Activated CD4-positive, alpha-beta T cell treated with anti-CD3 and anti-CD28 coated beads for 1 hour (primary cell): ENCODE results near the gene FBXL19.

Experiments
- DNase-seq: peaks from one replicate; pipeline ENCODE4 v3.0.0-alpha.2; 2020

FBXL19 gene

DNA sequence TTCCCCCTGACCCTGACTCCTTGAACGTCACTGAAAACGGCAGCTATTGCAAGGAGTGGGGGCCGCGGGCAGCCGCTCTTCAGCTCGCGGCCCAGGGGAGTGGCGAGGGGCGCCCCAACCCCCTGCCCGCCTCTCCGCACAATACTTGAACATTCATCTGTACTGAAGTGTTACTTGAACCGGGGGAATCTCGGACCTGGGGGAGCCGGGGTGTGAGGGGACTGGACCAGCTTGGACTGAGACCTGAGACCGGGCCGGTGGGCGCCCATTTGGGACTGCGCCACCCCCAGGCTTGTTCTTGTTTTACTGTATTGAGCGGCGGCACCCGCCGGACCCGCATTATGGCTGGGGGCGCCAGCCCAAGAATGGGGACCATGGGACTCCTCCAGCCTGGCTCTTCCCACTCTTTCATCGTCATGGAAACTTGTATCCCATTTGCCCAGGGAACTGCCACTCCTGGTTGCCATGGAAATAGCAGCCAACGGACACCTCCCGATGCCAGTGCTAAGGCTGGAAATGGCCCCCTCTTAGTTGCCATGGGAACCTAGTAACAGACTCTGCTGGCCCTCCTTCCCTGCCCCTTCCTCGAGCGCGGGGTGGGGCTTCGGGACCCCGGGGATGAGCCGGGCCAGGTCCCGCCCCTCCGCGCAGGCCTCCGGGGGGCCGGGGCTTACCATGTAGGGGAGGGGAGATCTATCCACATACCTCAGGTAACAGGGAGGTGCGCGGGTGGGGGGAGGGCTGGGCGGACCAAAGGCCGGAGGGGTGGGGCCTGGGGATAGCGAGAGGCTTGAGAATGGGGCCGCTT, 24.7 kb downstream of the FBXL19 start:
- no peak for DNase-seq

DNA sequence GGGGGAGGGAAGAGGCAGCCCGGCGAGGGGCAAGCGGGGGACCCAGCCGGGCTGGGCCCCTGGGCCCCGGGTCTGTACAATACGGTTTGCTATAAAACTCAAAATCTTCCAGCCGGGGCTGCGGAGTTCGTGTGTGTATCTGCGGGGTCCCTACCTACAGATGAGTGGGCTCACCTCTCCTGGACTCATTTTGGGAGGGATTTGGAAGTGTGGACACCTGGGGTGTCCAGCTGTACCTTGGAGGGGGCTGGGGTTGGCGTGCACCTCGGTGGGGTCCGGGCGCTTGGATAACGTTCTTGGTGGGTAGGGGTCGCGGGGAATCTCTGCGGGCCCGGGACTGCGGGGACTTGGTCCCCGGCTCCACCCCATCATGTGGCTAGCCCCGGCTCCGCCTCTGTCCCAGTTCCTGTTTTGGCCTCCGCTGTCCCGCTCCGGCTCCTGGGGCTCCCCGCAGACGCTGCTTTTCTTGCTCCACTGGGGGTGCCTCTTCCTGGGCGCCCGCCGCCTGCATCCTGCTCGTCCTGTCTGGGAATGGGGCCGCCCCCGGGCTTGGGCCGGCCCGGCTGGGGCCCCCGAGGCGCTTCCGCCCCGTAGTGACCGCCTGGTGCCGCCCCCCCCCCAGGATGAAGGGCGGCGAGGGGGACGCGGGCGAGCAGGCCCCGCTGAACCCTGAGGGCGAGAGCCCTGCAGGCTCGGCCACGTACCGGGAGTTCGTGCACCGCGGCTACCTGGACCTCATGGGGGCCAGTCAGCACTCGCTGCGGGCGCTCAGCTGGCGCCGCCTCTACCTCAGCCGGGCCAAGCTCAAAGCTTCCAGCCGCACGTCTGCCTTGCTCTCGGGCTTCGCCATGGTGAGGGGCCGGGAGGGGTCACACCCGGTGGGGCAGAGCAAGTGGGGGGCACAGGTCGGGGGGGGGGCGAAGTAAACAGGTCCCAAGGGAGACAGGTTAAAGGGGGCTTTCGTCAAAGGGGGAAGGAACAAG, 25.6 kb downstream of the FBXL19 start, which contains the start of gene ORAI3:
ORAI3 (plus strand) TSS at position 402 of the 983 bp plus-strand sequence; CDS start at position 624, 222 bp downstream.
- no peak for DNase-seq

DNA sequence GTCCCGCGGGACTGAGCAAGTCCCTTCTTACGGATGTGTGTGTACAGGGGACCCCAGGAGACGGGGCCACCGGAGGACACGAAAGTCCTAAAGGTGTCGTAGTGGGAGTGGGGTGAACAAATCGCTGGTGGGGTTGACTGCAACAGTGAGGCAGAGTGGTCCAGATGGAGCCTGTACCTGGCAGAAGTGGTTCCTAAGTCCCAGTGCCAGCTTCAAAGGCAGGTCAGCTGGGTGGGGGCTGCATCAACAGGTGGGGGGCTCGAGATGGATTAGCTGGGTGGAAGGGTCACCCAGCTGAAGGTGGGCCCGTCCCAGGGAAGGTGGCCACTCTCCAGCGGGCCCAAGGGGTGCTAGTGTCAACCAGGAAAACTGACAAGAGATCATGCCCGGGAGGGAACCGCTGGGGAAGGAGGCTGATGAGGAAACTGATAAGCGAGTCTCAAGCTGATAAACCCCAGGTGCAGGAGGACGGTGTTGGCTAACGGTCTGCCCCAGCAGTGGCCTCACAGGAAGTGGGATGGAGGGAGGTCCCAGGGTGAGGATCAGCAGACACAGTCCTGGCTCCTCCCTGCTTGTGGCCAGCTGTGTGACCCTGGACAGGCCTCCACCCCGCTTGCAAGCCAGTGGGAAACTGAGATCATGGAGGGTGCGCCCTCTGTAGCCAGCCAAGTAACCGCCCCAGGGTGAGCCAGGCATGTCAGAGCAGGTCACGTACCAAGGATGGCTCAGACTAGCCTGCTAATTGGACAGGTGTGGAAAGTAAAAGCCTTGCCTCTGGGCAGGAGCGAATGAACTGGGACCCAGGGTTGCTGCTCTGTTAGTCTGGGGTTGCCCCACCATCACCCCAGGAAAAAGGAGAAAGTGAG, 26.5 kb downstream of the FBXL19 start:
- no peak for DNase-seq

DNA sequence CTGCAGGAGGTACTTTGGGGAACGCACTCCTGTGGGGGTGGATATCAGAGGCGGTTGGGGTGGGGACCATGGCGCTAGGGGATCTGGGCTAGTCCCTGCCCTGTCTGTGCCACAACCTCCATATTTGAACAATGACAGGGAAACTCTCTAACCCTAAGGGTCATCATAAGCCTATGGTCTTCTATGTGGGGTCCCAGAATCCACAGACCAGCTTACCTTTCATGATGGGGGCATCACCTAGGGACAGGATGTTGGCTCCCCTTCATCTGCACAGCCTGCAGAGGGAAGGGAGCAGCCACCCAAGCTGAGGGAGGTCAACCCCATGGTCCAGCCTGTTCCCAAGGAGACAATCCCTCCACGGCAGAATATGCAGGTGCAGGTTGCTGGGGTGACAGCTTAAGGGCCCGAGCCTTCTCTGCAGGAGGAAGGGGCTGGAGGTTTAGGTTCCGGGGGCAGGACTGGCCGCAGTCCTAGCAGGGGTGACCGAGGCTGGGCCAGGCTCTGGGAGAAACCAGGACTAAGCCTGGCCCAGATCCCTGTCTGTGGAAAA, 27.2 kb downstream of the FBXL19 start:
- DNase-seq = no peak

DNA sequence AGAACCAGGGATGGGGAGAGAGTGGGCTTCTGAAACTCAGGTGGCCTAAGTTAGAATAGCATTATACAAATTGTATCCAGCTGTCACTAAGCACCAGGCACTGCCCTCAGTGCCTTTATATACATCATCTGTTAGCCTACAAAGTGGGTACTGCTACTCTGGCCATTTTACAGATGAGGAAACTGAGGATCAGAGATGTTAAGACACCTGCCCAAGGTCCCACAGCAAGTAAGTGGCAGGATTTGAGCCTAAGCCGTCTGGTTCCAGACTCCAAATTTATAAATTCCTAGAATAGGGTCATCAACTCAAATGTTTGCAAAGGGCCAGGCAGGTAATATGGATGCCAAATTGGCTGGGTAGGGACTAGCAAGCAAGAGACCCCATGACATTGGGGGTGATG, 27.8 kb downstream of the FBXL19 start:
- no peak for DNase-seq

DNA sequence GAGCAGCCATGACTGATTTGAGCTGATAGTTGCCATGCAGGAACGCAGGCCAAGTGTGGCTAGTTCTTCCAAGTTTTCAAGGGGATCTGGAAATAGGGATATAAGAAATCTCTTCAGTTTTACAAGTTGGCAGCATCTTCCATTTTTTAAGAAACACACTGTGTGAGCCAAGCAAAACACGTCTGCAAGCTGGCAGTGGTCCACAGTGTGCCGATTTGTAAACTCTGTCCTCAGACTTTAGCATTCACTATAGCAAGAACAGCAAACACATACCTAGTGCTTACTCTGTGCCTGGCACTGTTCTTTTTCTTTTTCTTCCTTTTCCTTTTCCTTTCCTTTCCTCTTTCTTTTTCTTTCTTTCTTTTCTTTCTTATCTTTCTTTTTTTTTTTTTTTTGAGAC, 28.4 kb downstream of the FBXL19 start:
- no peak for DNase-seq

DNA sequence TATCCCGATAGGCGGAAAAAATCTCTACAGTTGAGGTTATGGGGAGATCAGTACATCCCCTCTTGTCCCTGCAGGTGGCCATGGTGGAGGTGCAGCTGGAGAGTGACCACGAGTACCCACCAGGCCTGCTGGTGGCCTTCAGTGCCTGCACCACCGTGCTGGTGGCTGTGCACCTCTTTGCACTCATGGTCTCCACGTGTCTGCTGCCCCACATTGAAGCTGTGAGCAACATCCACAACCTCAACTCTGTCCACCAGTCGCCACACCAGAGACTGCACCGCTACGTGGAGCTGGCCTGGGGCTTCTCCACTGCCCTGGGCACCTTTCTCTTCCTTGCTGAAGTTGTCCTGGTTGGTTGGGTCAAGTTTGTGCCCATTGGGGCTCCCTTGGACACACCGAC, 29.7 kb downstream of the FBXL19 start:
- DNase-seq = no peak

DNA sequence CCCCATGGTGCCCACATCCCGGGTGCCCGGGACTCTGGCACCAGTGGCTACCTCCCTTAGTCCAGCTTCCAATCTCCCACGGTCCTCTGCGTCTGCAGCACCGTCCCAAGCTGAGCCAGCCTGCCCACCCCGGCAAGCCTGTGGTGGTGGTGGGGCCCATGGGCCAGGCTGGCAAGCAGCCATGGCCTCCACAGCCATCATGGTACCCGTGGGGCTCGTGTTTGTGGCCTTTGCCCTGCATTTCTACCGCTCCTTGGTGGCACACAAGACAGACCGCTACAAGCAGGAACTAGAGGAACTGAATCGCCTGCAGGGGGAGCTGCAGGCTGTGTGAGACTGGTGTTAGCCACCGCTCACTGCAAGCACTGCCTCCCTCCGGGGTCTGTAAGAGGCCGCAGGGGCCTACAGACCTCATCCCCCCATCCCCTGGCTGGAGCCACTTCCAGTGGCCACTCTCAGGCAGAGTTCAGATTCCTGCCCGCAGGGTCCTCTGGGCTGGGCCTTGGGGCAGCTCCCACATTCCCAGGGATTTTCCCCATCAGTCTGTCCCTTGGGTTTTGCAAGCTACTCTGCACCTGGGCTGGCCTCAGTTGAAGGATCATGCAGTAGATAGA, 30.2 kb downstream of the FBXL19 start:
- DNase-seq = no peak

DNA sequence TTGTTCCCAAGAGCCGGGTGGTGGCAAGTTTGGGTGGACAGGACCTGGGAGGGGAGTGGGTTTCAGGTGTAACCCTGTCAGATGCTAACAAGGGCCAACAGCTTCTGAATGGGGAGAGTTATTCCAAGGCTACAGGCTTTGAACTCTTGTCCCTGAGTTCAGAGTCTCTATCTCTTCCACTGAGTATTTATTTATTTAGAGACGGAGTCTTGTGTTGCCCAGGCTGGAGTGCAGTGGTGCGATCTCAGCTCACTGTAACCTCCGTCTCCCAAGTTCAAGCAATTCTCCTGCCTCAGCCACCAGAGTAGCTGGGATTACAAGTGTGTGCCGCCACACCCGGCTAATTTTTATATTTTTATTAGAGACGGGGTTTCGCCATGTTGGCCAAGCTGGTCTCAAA, 31.6 kb downstream of the FBXL19 start:
- no peak for DNase-seq

DNA sequence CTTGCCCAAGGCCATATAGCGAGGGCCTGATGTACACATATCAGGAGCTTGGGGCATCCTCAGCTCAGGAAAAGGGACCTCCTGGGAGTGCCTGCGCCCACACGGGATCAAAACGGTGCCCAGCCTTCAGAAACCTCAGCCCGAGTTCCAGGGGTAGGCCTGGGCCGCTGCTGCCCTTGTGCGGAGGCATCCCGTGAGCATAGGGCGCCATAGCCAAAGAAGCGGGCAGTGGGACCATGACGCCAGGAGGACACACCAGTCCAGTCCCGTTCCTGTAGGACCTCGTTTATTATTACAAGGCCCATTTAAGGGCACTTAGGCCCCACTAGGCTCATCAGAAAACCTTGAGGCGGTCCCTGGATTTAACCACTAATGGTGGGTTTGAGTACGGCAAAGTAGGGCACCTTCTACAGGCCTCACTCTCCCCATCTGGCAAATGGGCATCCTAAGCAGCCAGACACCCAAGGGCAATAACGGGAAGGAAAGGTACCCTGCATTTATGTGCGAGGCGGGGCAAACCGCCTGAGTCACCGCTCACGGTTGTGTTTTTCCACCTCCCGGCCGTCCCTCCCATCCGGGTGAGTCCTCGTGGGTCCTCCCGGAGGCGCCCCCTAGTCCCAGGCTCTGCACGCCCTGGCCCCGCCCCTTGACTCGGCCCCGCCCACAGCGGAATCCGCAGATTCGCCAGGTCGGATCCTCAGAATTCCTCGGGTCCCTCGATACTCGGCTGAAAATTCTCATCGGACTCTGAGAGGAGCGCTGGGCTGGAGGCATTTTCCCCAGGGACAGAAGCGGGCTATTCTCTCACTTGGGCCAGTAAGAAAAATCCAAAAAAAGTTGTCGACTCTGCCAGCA, 33.5 kb downstream of the FBXL19 start:
- DNase-seq = peak; percentile 80

DNA sequence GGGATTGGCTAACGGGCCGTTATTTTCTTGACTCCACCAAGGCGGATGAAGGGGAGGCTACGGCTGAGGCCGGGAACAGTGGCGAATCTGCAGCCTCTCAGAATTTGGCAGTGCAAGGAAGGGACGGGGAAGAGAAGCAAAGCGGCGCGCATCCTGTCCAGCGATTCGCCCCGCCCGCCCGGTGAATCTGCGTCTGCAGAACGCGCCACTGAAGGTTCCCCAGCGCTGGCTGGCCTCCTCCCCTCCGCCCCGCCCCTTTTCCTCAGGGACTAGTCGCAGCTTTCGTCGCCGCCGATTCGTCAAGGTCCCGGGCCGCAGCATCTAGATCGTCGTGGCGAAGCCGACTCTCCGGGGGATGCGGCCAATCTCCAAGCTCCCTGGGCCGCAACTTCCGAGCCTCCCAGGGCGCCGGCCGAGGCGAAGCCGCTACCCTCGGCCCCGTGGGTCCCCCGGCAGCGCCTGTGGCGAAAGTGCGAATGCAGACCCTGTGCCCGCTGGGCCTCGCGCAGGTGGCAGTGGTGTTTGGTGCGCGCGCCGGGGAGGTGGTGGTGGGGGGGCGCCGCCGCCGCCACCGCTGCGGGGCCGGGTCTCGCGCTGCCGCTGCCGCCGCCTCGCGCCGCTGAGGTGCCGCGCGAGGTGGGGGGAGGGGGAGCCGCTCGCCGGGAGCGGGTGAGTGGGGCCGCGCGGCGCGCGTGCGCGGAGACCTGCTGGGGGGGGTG, 34.2 kb downstream of the FBXL19 start, which contains the start of gene SETD1A:
SETD1A (plus strand) TSS at position 299 of the 719 bp plus-strand sequence. CDS start 978 bp downstream, outside the sequence.
- DNase-seq = peak; percentile 94

DNA sequence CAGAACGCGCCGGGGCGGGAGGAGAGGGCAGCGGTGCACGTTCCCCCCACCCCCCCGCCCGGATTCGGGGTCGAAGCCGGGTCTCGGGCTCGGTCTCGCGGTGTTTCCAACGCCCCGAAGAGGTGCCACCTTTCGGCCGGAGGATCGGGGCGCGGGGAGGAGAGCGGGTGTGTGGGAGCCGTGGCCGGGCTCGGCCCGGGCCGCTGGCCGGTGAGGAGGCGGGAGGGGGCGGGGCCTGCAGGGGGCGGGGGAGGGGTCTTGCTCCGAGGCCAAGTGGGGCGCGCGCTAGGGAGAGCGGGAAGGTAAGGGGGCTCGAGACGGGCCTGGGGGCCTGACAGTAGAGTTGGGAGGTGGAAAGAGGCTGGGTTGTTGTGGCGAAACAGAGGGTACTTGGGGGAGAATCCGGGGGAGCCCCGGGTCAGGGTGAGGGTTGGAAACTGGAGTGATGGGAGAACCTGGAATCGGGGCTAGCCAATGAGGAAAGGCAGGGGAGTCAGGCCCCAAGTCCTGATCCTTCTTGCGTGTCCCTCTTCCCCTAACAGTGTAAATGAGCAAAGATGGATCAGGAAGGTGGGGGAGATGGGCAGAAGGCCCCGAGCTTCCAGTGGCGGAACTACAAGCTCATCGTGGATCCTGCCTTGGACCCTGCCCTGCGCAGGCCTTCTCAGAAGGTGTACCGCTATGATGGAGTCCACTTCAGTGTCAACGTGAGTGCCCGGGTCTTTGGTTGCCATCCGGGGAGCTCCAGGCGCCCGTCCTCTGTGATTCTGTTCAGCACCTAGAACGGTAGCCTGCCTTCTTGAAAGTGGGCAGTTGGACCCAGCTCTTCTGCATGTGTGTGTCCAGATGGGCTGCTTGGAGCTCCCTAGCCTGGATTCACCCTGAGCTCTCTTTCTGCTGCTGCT, 35.1 kb downstream of the FBXL19 start:
- no peak for DNase-seq

DNA sequence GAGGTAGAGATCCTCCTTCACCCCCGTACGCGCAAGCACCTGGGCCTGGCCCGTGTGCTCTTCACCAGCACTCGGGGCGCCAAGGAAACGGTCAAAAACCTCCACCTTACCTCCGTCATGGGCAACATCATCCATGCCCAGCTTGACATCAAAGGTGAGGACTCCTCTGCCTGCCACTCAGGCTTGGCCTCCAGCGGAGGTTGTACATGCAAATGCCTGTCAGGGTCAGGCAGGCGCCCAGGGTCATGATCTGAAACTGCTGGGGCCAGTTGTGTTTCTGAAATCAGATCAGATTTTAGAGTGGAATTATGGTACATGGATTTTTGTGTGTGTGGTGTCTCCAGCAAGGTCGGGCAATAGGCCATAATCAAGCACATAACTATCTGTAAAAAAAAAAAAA, 38.0 kb downstream of the FBXL19 start:
- DNase-seq = no peak

DNA sequence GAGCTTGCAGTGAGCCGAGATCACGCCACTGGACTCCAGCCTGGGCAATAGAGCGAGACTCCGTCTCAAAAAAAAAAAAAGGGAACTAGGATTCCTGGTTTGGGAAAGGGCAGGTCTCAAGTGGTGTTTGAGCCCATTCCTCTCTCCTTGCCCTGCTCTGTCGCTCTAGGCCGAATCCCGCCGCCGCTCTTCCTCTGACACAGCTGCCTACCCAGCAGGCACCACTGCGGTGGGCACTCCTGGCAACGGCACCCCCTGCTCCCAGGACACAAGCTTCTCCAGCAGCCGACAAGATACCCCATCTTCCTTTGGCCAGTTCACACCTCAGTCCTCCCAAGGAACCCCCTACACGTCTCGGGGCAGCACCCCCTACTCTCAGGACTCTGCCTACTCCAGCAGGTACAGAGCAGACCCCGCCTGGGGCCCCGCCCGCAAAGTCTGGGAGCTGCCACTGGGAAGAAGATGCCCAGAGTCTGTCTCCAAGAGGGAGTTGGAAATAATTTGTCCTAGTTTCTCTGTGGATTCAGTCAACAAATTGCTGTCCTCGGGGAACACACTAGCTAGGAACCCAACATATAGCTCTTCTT, 40.6 kb downstream of the FBXL19 start:
- DNase-seq = no peak

DNA sequence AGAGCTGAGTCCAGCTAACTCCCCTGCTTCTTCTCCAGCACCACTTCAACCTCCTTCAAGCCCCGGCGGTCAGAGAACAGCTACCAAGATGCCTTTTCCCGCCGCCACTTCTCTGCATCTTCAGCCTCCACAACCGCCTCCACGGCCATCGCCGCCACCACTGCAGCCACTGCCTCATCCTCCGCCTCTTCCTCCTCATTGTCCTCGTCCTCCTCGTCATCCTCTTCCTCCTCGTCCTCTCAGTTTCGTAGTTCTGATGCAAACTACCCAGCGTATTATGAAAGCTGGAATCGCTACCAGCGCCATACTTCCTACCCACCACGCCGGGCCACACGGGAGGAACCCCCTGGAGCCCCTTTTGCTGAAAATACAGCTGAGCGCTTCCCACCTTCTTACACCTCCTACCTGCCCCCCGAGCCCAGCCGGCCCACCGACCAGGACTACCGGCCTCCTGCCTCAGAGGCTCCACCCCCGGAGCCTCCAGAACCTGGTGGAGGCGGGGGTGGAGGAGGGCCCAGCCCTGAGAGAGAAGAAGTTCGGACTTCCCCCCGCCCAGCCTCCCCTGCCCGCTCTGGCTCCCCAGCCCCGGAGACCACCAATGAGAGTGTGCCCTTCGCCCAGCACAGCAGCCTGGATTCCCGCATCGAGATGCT, 41.3 kb downstream of the FBXL19 start:
- DNase-seq = no peak

DNA sequence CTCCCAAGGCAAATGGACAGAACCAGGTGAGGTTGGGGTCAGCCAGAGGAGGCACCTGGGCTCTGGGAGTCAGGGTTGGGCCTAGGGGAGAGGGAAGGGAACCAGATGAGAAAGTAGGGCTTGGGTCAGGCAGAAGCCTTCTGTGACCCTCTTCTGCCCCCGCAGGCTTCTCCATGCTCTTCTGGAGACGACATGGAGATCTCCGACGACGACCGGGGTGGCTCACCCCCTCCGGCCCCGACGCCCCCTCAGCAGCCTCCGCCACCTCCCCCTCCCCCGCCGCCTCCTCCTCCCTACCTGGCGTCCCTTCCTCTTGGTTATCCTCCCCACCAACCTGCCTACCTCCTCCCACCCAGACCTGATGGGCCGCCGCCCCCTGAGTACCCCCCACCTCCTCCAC, 42.1 kb downstream of the FBXL19 start:
- DNase-seq = no peak

DNA sequence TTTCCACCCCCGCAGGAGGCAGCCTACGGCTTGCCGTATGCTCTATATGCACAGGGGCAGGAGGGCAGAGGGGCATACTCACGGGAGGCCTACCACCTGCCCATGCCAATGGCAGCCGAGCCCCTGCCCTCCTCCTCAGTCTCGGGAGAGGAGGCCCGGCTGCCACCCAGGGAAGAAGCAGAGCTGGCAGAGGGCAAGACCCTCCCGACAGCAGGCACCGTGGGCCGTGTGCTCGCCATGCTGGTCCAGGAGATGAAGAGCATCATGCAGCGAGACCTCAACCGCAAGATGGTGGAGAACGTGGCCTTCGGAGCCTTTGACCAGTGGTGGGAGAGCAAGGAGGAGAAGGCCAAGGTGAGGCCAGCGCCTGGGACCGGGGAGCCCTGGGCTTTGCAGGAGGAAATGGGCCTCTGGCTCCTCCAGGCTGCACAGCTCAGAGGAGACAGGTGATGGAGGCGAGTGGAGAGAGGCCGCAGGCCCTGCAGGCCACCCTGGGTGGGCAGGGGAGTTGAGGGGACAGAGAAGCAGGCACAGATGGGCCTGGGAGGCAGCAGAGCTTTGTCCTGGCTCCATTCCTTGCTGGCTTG, 42.8 kb downstream of the FBXL19 start:
- no peak for DNase-seq

DNA sequence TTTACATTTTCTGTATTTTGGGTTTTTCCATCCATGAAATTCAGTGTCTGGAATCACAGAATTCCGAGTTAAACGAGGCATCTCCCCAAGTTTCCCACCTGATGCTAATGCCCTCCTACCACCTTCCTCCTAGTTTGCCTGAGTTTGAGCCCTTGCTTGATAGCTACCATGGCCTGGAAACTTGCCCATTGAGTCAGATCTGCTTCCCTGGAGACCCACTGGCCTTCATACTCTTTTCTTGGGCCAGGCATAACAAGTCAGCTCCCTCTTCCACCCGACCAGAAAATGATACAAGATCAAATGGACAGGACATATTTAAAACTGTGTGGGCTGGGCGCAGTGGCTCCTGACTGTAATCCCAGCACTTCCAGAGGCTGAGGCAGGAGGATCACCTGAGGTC, 44.4 kb downstream of the FBXL19 start:
- no peak for DNase-seq
